A673 (cell line): ENCODE data around the gene SLC17A3. TPM values are rescaled to one million over a fixed set of nuclear protein-coding genes. Genes with fewer than 3 reads are reported as not detected.

ENCODE experiments used
- BruUV-seq: library from RNA; stranded (reverse); fragments of 400-500 nt; replicated peaks from 2 replicates; lab custom pipeline; 2021; lab: Mats Ljungman, UMichigan
- CTCF ChIA-PET: fragments of 300-600 bp; sonication (Branson Sonifier 250); formaldehyde crosslinking; loops from one replicate; lab custom pipeline; 2022; ENCODE audit warnings: antibody characterized with exemption; lab: Charles Lee
- POLR2A ChIA-PET: fragments of 300-600 bp; sonication (Branson Sonifier 250); formaldehyde crosslinking; loops from one replicate; lab custom pipeline; 2022; ENCODE audit warnings: antibody characterized with exemption; ENCODE audit not compliant: low non-redundant PET; lab: Charles Lee
- DNase-seq: peaks from one replicate; pipeline ENCODE4 v3.0.0-alpha.2; 2015; ENCODE audit warnings: low spot score
- H3K27ac ChIP-seq: fragments of 200-600 bp; sonication (generic); 2 replicates; pipeline ENCODE4 v1.5.1; 2016; ENCODE audit warnings: mixed run types, low read depth, mild to moderate bottlenecking, mixed read lengths, antibody characterized with exemption, low read length; ENCODE audit not compliant: poor library complexity, severe bottlenecking
- H3K27me3 ChIP-seq: fragments of 200-600 bp; sonication (generic); replicated peaks from 2 replicates; pipeline ENCODE4 v1.6.1; 2017; ENCODE audit warnings: mixed run types, low read depth, mild to moderate bottlenecking, mixed read lengths, antibody characterized with exemption, low read length; ENCODE audit not compliant: insufficient read depth, poor library complexity
- H3K36me3 ChIP-seq: fragments of 200-600 bp; sonication (generic); 2 replicates; pipeline ENCODE4 v1.6.1; 2016; ENCODE audit warnings: mixed run types, mild to moderate bottlenecking, mixed read lengths, antibody characterized with exemption, low read length; ENCODE audit not compliant: insufficient read depth, poor library complexity, severe bottlenecking
- H3K4me1 ChIP-seq: fragments of 200-600 bp; sonication (generic); 2 replicates; pipeline ENCODE4 v1.6.1; 2017; ENCODE audit warnings: mixed run types, mild to moderate bottlenecking, mixed read lengths, antibody characterized with exemption, low read length; ENCODE audit not compliant: insufficient read depth, poor library complexity, severe bottlenecking
- H3K4me3 ChIP-seq: fragments of 200-600 bp; sonication (generic); 2 replicates; pipeline ENCODE4 v1.5.1; 2016; ENCODE audit warnings: low read depth, mixed run types, mild to moderate bottlenecking, mixed read lengths, low read length; ENCODE audit not compliant: poor library complexity, severe bottlenecking
- H3K9me3 ChIP-seq: fragments of 200-600 bp; sonication (generic); 2 replicates; pipeline ENCODE4 v1.6.1; 2016; ENCODE audit warnings: mixed run types, low read depth, mild to moderate bottlenecking, mixed read lengths, antibody characterized with exemption, low read length; ENCODE audit not compliant: poor library complexity, severe bottlenecking
- CTCF ChIP-seq: fragments of 300-800, 200-600 bp; sonication (generic); conservative IDR thresholded peaks from 2 replicates; pipeline ENCODE4 v1.5.1; 2017; ENCODE audit warnings: low read depth, mild to moderate bottlenecking, antibody characterized with exemption, low read length, moderate library complexity, mixed read lengths
- EZH2 ChIP-seq: fragments of 200-600 bp; sonication (generic); IDR thresholded peaks from 2 replicates; pipeline ENCODE4 v1.6.1; 2017; ENCODE audit warnings: borderline replicate concordance, low read depth, mild to moderate bottlenecking, mixed read lengths, antibody characterized with exemption, low read length; ENCODE audit not compliant: poor library complexity, severe bottlenecking
- intact Hi-C: fragments of 100-400 bp; cut with micrococcal nuclease; formaldehyde crosslinking; loops from one replicate; pipeline ENCODE4 v1.10.0; 2022; ENCODE audit not compliant: unreplicated experiment
- total RNA-seq: library from RNA; stranded (reverse); gene quantifications from 2 replicates; pipeline ENCODE4 v1.2.3, GENCODE V29; 2021

Gene SLC17A3
- total RNA-seq, 1 experiment from 2014 or later: not detected

- Histone ChIP-seq H3K27me3 (peaks cover 4% of the 10 kb centered on the region), H3K9me3 (no peaks in the 10 kb centered on the region), H3K27ac (no peak overlapping the region), H3K36me3 (no peaks in the 10 kb centered on the region), H3K4me3 (no peak overlapping the region), H3K4me1 (no peaks in the 10 kb centered on the region)
- POLR2A ChIA-PET: no interaction called here
- no peak for DNase-seq
- CTCF ChIA-PET: no interaction called here
- intact Hi-C loops: no loop called here
- TF ChIP-seq CTCF: no peak
- no peak for TF ChIP-seq EZH2
- BruUV-seq: no TSS peak
Observed at GRCh38 chr6:25816252-25816651, 57.8 kb downstream of the SLC17A3 start.

- DNase-seq: no peak
- BruUV-seq: no TSS peak
- ChIA-PET POLR2A (no interaction called here), CTCF (interaction anchor here (0.8 kb wide), 1 partner anchor 565 kb away, joined by 10 read pairs; no protein-coding TSS in a partner anchor)
- Histone ChIP-seq H3K27ac (no peak overlapping the region), H3K27me3 (peaks cover 4% of the 10 kb centered on the region), H3K36me3 (no peaks in the 10 kb centered on the region), H3K4me1 (no peaks in the 10 kb centered on the region), H3K9me3 (no peaks in the 10 kb centered on the region), H3K4me3 (no peak overlapping the region)
- intact Hi-C loops: no loop called here
- TF ChIP-seq CTCF: no peak
- TF ChIP-seq EZH2: no peak
Observed at GRCh38 chr6:25815194-25815593, 58.8 kb downstream of the SLC17A3 start.

- intact Hi-C loops: no loop called here
- TF ChIP-seq EZH2: no peak
- TF ChIP-seq CTCF: no peak
- H3K36me3 ChIP-seq: no peaks in the 10 kb centered on the region
- H3K27me3 ChIP-seq: peaks cover 30% of the 10 kb centered on the region
- no peaks in the 10 kb centered on the region for H3K9me3 ChIP-seq
- ChIA-PET CTCF (no interaction called here), POLR2A (no interaction called here)
- H3K4me1 ChIP-seq: no peaks in the 10 kb centered on the region
- DNase-seq: no peak
- no TSS peak for BruUV-seq
- H3K27ac ChIP-seq: no peak overlapping the region
- H3K4me3 ChIP-seq: no peak overlapping the region
Observed at GRCh38 chr6:25804804-25805203, 69.2 kb downstream of the SLC17A3 start.
